OCI-LY3 (cell line): Measurements from ENCODE around the gene KRTAP10-9.
"Not testable (repeated sequence)": the region's sequence is repeated elsewhere in the genome, so short reads cannot be mapped to it uniquely, and the experiment has no call there.

ENCODE experiments used
- H2AFZ ChIP-seq: fragments of 200-600, 300-600 bp; shearing (Covaris generic); 2 replicates; pipeline ENCODE4 v1.6.0; 2014; ENCODE audit warnings: antibody characterized with exemption, low read depth, low read length
- H3K27ac ChIP-seq: fragments of 200-600, 300-600 bp; sonication (generic); 2 replicates; pipeline ENCODE4 v1.5.1; 2014; ENCODE audit warnings: mild to moderate bottlenecking, low read length, moderate library complexity, mixed read lengths
- H3K27me3 ChIP-seq: fragments of 200-600, 300-600 bp; sonication (generic); 2 replicates; pipeline ENCODE4 v1.6.1; 2014; ENCODE audit warnings: low read depth, low read length, mixed read lengths
- H3K36me3 ChIP-seq: fragments of 200-600, 300-600 bp; sonication (generic); replicated peaks from 2 replicates; pipeline ENCODE3; 2014; ENCODE audit warnings: low read depth, low read length, mixed read lengths
- H3K4me1 ChIP-seq: fragments of 300-600, 200-600 bp; sonication (generic); 2 replicates; pipeline ENCODE4 v1.6.1; 2014; ENCODE audit warnings: low read length, mixed read lengths
- H3K4me2 ChIP-seq: fragments of 200-600, 300-600 bp; sonication (generic); 2 replicates; pipeline ENCODE4 v1.6.1; 2014; ENCODE audit warnings: low read length, mixed read lengths
- H3K4me3 ChIP-seq: fragments of 300-600, 200-600 bp; sonication (generic); 2 replicates; pipeline ENCODE4 v1.5.1; 2014; ENCODE audit warnings: antibody characterized with exemption, mild to moderate bottlenecking, low read length, moderate library complexity
- H3K79me2 ChIP-seq: fragments of 300-600, 200-600 bp; shearing (Covaris generic); 2 replicates; pipeline ENCODE4 v1.6.1; 2014; ENCODE audit warnings: mild to moderate bottlenecking, low read length, mixed read lengths
- H3K9ac ChIP-seq: fragments of 300-600, 200-600 bp; shearing (Covaris generic); 2 replicates; pipeline ENCODE4 v1.6.0; 2014; ENCODE audit warnings: mild to moderate bottlenecking, low read length, moderate library complexity
- H3K9me3 ChIP-seq: fragments of 200-600, 300-600 bp; shearing (Covaris generic); 2 replicates; pipeline ENCODE4 v1.6.1; 2014; ENCODE audit warnings: low read length, mixed read lengths; ENCODE audit not compliant: insufficient read depth
- H4K20me1 ChIP-seq: fragments of 200-600, 300-600 bp; sonication (generic); 2 replicates; pipeline ENCODE4 v1.6.1; 2016; ENCODE audit warnings: low read length, mixed read lengths; ENCODE audit not compliant: insufficient read depth
- EZH2phosphoT487 ChIP-seq: fragments of 200-600 bp; shearing (Covaris generic); IDR thresholded peaks from 2 replicates; pipeline ENCODE4 v1.6.1; 2018; ENCODE audit warnings: antibody characterized with exemption, mixed run types, low read depth
- TF ChIP-seq, protein P1 (sequence below): fragments of 200-600, 300-600 bp; sonication (generic); IDR thresholded peaks from 2 replicates; pipeline ENCODE4 v1.5.1; 2014; ENCODE audit warnings: antibody characterized with exemption, low read length, low read depth

The KRTAP10-9 gene

DNA sequence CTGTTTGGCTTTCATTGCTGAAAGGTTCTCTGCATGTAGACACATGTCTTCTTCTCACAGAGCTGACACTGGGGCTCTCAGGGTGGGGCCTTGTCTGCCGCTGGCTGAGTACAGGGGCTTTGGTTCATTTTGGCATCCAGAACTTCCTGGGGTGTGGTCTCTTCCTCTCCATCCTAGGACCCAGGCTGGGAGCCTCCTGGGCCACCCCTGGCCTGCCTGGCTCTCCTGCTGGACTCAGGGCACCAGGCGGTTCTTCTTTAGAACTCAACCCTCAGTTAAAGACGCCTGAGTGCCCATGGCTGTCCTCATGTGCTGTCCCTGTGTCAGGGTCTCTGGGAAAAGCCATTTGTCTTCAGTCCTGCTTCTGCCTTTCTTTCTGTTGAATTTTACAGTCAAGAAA lies 41.0 kb upstream of the KRTAP10-9 start:
- Histone ChIP-seq H3K4me3 (no peak overlapping the region), H3K27me3 (peaks cover 9% of the 10 kb centered on the region; the same call in 1 of the 2 replicates), H2AFZ (no peak overlapping the region), H3K4me1 (peaks cover 10% of the 10 kb centered on the region), H3K27ac (no peak overlapping the region), H3K79me2 (no peaks in the 10 kb centered on the region), H3K9me3 (no peaks in the 10 kb centered on the region), H3K9ac (no peak overlapping the region), H3K36me3 (no peaks in the 10 kb centered on the region), H3K4me2 (no peak overlapping the region), H4K20me1 (no peaks in the 10 kb centered on the region)
- TF ChIP-seq, protein P1, sequence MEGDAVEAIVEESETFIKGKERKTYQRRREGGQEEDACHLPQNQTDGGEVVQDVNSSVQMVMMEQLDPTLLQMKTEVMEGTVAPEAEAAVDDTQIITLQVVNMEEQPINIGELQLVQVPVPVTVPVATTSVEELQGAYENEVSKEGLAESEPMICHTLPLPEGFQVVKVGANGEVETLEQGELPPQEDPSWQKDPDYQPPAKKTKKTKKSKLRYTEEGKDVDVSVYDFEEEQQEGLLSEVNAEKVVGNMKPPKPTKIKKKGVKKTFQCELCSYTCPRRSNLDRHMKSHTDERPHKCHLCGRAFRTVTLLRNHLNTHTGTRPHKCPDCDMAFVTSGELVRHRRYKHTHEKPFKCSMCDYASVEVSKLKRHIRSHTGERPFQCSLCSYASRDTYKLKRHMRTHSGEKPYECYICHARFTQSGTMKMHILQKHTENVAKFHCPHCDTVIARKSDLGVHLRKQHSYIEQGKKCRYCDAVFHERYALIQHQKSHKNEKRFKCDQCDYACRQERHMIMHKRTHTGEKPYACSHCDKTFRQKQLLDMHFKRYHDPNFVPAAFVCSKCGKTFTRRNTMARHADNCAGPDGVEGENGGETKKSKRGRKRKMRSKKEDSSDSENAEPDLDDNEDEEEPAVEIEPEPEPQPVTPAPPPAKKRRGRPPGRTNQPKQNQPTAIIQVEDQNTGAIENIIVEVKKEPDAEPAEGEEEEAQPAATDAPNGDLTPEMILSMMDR = no peak
- TF ChIP-seq EZH2phosphoT487 = no peak

DNA sequence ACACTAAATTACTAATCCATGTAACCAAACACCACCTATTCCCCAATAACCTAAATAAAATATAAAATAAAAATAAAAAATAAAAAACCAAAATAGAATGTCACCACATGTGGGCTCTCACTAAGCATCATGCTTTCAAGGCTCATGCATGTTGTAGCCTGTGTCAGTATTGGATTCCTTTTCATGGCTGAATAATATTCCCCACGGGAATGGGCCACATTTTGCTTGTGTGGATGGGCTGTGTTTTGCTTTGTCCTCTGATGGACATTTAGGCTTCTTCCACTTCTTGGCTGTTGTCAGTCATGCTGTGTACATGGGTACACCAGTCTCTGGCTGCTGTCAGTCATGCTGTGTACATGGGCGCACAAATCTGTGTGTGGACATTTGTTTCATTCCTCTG lies 37.8 kb upstream of the KRTAP10-9 start:
- Histone ChIP-seq H3K4me2 (no peak overlapping the region), H3K79me2 (no peaks in the 10 kb centered on the region), H3K9ac (no peak overlapping the region), H3K27ac (no peak overlapping the region), H2AFZ (no peak overlapping the region), H3K4me1 (peaks cover 2% of the 10 kb centered on the region), H3K9me3 (no peaks in the 10 kb centered on the region), H4K20me1 (no peaks in the 10 kb centered on the region), H3K27me3 (peaks cover 9% of the 10 kb centered on the region; the same call in 1 of the 2 replicates), H3K36me3 (no peaks in the 10 kb centered on the region), H3K4me3 (no peak overlapping the region)
- TF ChIP-seq, protein P1 = no peak
- TF ChIP-seq EZH2phosphoT487 = no peak

DNA sequence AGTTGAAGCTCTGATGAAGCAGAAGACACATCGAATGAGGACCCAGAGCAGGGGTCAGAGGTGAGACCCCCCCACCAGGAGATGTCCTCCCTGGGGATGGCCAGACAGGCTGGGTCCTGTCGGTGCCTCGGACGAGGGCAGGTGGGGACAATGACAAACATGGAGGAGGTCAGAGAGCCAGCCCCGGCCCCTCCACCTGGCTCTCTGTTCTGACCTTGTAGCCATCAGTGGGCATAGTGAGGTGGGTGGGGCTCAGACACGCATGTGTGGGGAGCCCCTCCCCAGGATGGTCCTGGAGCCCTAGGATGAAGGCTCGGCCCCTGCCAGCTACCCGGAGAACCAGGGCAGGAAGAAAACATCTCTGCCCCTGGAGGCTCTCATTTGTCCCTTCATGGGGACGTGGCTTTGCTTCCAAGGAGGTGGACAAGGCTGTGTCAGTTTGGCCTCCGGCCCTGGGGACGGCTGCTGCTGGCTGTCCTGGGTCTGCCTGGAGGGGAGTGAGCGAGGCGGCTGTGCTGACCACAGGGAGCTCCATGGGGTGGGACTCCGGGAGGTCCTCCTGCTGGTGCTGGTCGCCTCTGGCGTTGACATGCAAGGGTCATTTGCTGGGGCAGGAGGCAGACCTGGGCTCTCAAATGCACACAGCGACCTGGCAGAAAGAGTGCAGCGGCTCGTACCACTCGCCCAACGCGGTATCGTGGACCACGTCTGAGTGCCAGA lies 37.1 kb upstream of the KRTAP10-9 start:
- Histone ChIP-seq H4K20me1 (no peaks in the 10 kb centered on the region), H3K4me3 (no peak overlapping the region), H2AFZ (no peak overlapping the region), H3K79me2 (no peaks in the 10 kb centered on the region), H3K4me1 (no peaks in the 10 kb centered on the region), H3K27me3 (peaks cover 6% of the 10 kb centered on the region; the same call in 1 of the 2 replicates), H3K36me3 (no peaks in the 10 kb centered on the region), H3K27ac (no peak overlapping the region), H3K9ac (no peak overlapping the region), H3K4me2 (no peak overlapping the region), H3K9me3 (no peaks in the 10 kb centered on the region)
- TF ChIP-seq, protein P1 = no peak
- no peak for TF ChIP-seq EZH2phosphoT487

DNA sequence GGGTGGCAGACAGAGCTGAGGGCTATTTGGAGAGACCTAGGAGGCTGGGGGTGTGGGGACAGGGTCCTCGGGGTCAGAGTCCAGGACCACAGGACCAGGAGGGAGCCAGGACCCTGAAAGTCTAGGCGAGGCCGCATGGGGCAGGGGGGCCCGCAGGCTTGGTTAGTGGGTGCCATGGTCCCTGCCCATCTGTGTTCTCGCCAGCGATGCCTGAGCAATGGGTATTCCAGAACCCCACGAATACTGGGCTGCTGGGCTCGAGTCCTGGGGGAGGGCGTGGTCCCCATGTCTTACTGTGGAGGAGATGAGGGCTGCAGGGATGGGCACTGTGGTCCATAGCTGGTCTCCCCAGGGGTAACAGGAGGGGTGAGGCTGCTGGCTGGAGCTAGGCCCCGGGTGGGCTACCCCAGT lies 36.6 kb upstream of the KRTAP10-9 start:
- Histone ChIP-seq H3K36me3 (no peaks in the 10 kb centered on the region), H3K4me3 (no peak overlapping the region), H3K9me3 (no peaks in the 10 kb centered on the region), H3K79me2 (no peaks in the 10 kb centered on the region), H3K4me2 (no peak overlapping the region), H2AFZ (no peak overlapping the region), H4K20me1 (no peaks in the 10 kb centered on the region), H3K27me3 (peaks cover 5% of the 10 kb centered on the region; the same call in 1 of the 2 replicates), H3K4me1 (no peaks in the 10 kb centered on the region), H3K9ac (no peak overlapping the region), H3K27ac (no peak overlapping the region)
- TF ChIP-seq EZH2phosphoT487 = no peak
- TF ChIP-seq, protein P1 = no peak

DNA sequence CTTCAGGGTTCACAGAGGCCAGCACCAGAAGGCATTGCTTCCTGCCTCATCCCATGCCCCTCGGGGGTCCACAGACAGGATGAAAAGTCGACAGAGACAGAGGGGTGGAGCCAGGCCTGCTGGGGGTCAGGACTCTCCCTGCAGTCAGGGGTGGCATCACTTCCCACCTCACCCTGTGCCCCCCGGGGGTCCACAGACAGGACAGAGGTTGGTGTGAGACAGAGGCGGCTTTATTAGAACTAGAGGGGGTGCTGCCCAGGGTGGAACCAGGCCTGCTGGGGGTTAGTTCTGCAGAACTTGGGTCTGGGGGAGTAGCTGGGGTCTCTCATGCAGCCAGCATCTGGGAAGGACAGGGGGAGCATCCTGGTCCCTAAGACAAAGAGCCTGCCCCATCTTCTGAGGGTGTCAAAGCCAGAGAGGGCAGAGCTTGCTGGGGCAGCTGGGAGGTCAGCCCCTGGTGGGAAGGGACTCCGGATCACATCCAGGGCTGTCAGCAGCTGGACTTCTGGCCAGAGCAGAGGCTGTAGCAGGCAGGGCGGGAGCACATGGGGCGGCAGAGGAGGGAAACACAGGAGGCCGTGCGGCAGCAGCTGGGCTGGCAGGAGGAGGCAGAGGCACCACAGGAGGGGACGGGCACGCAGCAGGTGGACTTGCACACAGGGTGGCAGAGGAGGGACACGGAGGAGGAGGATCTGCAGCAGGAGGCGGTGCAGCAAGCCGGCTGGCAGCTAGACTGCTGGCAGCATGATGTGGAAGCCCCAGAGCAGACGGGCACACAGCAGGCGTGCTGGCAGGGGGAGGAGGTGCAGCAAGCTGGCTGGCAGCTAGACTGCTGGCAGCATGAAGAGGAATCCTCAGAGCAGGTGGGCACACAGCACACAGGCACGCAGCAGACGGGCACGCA lies 35.7 kb upstream of the KRTAP10-9 start:
- not testable (repeated sequence) for H3K4me2 ChIP-seq, H3K79me2 ChIP-seq, H3K27ac ChIP-seq, H3K9me3 ChIP-seq, H3K27me3 ChIP-seq, H4K20me1 ChIP-seq, H3K4me3 ChIP-seq, H3K4me1 ChIP-seq, H3K9ac ChIP-seq, H3K36me3 ChIP-seq, H2AFZ ChIP-seq

DNA sequence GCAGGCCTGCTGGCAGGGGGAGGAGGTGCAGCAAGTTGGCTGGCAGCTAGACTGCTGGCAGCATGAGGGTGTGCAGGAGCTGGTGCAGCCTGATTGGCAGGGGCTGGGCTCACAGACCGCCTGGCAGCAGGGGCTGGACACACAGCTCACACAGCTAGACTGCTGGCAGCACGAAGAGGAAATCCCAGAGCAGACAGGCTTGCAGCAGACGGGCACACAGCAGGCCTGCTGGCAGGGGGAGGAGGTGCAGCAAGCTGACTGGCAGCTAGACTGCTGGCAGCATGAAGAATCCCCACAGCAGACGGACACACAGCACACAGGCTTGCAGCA lies 35.1 kb upstream of the KRTAP10-9 start:
- H3K27ac ChIP-seq, H3K9me3 ChIP-seq, H3K27me3 ChIP-seq, H4K20me1 ChIP-seq, H2AFZ ChIP-seq, H3K4me1 ChIP-seq, H3K79me2 ChIP-seq, H3K4me2 ChIP-seq, H3K4me3 ChIP-seq, H3K36me3 ChIP-seq, H3K9ac ChIP-seq: not testable (repeated sequence)
